Measurements from ENCODE around the gene COG8. TPM values are rescaled to one million over a fixed set of nuclear protein-coding genes. Genes with fewer than 3 reads are reported as not detected.
A peak's percentile ranks its signal among the peaks of the same experiment; 100 is the strongest.
"Not testable (repeated sequence)": the region's sequence is repeated elsewhere in the genome, so short reads cannot be mapped to it uniquely, and the experiment has no call there.

The COG8 gene
- polyA plus RNA-seq (ENCODE audit: insufficient read length in 3 of 3) = 10 to 100 TPM; 26.9 to 34.7 (median 27.8) TPM

DNA sequence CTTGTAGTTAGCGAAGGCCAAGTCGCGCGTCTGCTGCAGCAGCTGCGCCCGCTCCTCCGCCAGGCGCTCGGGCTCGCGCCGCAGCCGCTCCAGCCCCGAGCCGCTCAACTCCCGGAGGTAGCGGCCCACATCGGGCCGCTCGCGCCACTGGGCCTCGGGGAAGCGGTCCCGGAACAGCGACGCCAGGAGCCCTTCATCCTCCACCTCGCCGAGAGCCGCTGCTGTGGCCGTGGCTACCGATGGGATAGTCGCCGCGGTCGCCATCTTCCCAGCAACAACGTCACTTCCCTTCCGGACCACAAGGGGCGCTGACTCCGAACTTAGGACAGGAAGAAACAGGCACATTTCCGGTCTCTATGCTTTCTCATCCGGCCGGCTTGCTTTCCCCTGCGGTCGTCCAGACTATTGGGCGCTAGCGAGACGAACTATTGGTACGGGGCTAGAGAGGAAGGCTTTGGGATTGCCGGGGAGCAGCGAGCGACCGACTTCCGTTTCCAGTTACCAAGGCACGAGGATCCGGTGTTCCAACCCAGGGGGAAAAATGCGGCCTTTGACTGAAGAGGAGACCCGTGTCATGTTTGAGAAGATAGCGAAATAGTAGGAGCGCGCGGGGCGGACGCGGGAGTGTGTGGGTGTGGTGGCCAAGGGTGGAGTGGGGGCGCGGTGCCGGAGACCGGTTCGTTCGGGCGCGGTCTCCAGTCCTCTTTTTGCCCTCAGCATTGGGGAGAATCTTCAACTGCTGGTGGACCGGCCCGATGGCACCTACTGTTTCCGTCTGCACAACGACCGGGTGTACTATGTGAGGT lies at the start of gene COG8, which contains the start of gene NIP7:
TSS of gene COG8 (minus strand) at position 276 of the 806 bp plus-strand sequence. CDS start at position 264, 12 bp downstream.
TSS of gene NIP7 (plus strand) at position 484 of the 806 bp plus-strand sequence. CDS start at position 542, 58 bp downstream.
- DNase-seq (ENCODE audit: low read depth in 3 of 3, low spot score in 2 of 3) = peak; percentile 94 to 98 (median 94)

- DNase-seq (ENCODE audit: low read depth in 3 of 3, low spot score in 2 of 3) = no peak
Observed at GRCh38 chr16:69386596-69386995, 47.2 kb upstream of the COG8 start.

GRCh38 chr16:69384974-69385373 lies 45.6 kb upstream of the COG8 start:
- no peak for DNase-seq (ENCODE audit: low read depth in 3 of 3, low spot score in 2 of 3)

DNA sequence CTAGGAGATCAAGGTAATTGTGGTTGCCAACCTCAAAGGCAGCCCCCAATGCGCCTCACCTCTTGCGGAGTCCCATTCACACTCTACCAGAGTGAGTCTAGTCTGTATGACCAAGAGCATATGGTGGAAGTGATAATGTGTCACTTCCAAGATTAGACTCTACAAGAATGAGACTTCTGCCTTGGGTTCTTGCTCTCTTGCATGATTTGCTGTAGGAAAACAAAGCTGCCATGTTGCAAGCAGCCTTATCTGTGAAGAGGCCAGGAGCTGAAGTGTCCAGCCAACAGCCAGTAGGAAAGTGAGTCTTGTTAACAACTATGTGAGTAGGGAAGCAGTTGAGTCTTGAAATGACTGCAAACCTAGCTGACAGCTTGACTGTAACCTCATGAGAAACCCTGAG lies 43.1 kb upstream of the COG8 start:
- no peak for DNase-seq (ENCODE audit: low read depth in 3 of 3, low spot score in 2 of 3)

DNA sequence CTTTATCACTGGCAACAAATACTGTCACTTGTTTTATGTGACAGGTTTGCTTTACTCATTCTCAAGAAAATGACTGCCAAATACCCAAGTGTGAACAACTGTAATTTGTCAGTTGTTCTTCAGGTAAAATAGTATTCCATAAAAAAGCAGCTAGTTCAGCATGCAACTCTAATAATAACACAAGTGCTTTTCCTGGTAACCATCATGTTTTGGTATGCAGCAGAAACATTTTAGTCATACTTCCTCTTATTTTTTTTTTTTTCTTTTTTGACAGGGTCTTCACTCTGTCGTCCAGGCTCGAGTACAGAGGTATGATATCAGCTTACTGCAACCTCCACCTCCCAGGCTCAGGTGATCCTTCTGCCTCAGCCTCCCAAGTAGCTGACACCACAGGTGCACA lies 41.9 kb upstream of the COG8 start:
- DNase-seq (ENCODE audit: low read depth in 3 of 3, low spot score in 2 of 3) = no peak

DNA sequence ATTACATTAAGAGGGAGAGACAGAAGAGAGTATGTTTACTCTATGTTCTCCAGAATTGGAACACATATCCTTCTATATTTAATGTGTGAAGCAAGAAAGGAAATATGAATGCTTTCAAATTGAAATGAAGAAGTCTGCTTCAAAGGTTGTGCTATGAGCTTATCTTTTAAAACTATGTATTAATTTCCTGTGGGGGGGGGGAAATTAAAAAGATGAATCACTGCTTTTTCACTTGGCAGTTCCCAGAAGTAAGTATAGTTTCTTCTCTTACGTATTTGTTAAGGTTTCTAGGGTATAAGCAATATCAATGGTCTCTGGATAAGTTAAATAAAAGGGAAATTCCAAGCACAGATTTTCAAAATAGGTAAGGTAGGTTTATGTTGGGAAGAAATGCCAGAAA lies 39.4 kb upstream of the COG8 start:
- DNase-seq (ENCODE audit: low read depth in 3 of 3, low spot score in 2 of 3) = no peak

- DNase-seq (ENCODE audit: low read depth in 3 of 3, low spot score in 2 of 3) = no peak
Observed at GRCh38 chr16:69378036-69378435, 38.7 kb upstream of the COG8 start.

- no peak for DNase-seq (ENCODE audit: low read depth in 3 of 3, low spot score in 2 of 3)
Observed at GRCh38 chr16:69376393-69377059, 37.2 kb upstream of the COG8 start.

DNA sequence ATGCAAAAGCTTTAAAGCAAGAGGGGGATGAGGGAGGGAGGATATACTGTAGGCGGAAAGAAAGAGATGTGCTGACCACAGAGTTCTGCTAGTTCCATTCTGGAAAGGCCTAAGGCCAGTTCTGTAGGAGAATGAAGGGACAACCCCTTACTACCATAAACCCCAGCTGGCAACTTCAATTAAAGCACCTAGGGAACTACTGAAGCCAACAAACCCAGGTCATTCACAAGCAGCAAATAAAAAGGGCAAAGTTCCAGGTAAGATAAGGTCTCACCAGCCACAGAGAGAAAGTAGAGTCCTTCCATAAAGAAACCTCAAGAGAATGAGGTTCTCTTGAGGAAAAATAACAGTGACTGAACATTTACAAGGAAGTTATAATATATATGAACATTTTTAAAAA lies 33.7 kb upstream of the COG8 start:
- DNase-seq (ENCODE audit: low read depth in 3 of 3, low spot score in 2 of 3) = no peak

DNA sequence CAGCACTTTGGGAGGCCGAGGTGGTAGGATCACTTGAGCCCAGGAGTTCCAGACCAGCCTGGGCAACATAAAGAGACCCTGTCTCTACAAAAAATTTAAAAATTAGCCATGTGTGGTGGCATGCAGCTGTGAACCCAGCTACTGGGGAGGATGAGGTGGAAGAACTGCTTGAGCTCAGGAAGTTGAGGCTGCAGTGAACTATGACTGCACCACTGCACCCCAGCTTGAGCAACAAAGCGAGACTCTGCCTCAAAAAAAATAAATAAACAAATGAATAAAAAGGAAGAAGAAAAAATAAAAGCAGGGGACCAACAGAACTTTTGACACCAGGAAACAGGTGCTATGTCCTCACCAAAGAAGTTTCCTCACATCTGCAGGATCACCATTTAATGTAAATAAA lies 32.2 kb upstream of the COG8 start:
- DNase-seq (ENCODE audit: low read depth in 3 of 3, low spot score in 2 of 3) = no peak

- no peak for DNase-seq (ENCODE audit: low read depth in 3 of 3, low spot score in 2 of 3)
Observed at GRCh38 chr16:69368866-69369265, 29.5 kb upstream of the COG8 start.

DNA sequence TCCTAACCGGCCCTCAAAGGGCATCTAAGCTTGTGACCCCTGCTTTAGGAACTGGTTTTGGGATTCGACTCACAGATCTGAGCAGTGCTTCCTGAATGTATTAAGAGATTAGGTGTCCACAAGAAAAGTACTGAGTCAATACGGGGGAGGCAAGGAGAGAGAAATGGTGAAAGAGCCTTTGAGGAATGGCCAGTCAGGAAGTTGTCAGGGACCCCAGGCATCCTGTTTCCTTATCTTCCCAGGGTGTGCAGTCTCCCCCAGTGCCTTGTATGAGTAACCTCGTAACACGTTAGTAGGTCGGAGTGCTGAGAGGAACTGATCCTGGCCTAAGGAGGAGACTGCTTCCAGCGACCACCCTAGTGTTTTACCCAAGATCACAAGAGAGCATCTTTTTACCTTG lies 28.6 kb upstream of the COG8 start:
- no peak for DNase-seq (ENCODE audit: low read depth in 3 of 3, low spot score in 2 of 3)

GRCh38 chr16:69366431-69366830 lies 27.1 kb upstream of the COG8 start:
- no peak for DNase-seq (ENCODE audit: low read depth in 3 of 3, low spot score in 2 of 3)

DNA sequence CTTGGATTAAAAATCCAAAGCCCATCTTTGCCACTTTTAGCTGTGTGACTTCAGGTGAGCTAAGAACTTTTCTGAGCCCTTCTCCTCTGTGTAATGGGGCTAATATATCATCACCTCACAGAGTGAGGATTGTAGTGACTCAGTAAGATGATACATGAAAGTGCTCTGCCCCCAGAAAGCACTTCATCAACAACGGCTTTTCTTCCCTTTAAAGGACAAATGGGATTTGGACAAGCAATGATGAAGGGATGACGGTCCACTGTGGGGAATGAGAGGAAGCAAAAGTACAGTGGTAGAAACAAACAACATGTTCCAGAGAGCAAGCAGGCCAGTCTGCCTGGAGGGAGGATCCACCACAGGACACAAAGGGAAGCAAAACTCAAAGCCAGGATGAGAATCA lies 26.5 kb upstream of the COG8 start:
- no peak for DNase-seq (ENCODE audit: low read depth in 3 of 3, low spot score in 2 of 3)

DNA sequence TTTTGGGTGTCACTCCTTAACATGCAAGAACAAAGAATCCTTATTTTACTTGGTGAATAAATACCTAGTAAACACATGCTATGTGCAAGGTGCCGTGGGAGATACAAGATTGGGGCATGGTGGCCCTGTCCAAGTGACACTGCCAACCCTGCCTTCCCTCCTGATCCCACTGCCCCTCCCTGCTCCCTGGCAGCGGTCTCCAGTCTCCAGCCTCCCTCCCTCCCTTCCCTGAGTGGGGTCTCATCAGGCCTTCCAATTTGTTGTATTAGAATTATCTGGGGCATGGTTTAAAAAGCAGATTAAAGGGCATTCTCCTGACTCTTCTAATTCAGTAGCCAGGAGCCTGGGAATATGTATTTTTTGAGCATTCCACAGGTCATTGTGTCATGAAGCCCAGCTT lies 24.7 kb upstream of the COG8 start:
- DNase-seq (ENCODE audit: low read depth in 3 of 3, low spot score in 2 of 3) = no peak

DNA sequence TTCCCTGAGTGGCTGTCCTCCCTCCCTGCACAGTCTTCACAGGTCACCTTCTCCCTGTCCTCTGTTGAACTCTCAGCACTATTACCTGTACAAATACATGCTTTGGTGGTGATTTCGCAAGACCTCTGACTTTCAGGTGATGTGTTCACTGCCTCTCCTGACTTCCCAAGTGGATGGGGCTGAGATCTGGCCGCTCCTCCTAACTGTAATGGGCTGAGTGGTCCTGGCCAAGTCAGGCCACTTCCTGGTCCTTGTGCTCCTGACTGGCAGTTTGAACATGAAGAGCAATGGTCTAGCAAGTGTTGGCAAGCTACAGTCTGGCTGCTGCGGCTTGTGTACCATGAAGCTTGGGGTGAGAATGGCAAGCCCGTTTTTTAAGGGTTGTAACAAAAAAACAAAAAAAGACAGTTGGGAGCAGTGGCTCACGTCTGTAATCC lies 23.9 kb upstream of the COG8 start:
- DNase-seq (ENCODE audit: low read depth in 3 of 3, low spot score in 2 of 3) = no peak

- DNase-seq (ENCODE audit: low read depth in 3 of 3, low spot score in 2 of 3) = not testable (repeated sequence)
Observed at GRCh38 chr16:69360070-69360469, 20.7 kb upstream of the COG8 start.

GRCh38 chr16:69351309-69352027 lies 12.1 kb upstream of the COG8 start, which contains the start of gene TMED6:
Gene TMED6 (minus strand): TSS chr16:69351786. CDS start chr16:69351753, 33 bp downstream.
- DNase-seq (ENCODE audit: low read depth in 3 of 3, low spot score in 2 of 3) = no peak

DNA sequence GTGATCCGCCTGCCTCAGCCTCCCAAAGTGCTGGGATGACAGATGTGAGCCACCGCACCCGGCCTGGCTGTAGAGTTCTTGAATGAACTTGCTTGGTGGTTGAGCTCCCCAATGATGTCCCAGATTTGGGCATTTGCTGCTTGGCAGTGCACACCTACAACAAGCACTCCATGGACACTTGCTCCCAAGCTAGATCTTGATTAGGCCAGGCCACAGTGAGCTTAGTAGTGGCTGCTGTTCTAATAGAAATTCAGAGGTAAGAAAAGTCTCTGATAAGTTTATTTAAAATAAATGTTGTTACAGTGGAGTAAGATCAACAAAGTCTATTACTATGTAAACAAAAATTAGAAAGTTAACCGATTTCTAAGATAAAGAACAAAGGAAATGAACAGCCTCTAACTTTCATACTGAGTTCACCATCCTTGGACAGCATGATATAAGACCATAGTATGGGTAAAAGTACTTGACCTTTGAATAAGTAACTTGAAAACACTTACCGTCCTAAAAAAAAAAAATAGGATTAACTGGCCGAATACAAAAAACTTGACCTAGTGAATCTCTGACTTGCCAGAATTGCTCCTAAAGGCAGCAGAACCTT lies 11.3 kb upstream of the COG8 start:
- DNase-seq (ENCODE audit: low read depth in 3 of 3, low spot score in 2 of 3) = no peak

- no peak for DNase-seq (ENCODE audit: low read depth in 3 of 3, low spot score in 2 of 3)
Observed at GRCh38 chr16:69349536-69349935, 10.2 kb upstream of the COG8 start.

GRCh38 chr16:69348222-69348621 lies 8.9 kb upstream of the COG8 start:
- DNase-seq (ENCODE audit: low read depth in 3 of 3, low spot score in 2 of 3) = no peak

Data from right renal cortex interstitium (tissue), 3 donors.